ENCODE data around the gene CCDC110.

GRCh38 chr4:185472103-185472542 lies 590 bp upstream of the CCDC110 start:
- TF ChIP-seq CTCF (IDR thresholded peaks at IDR 0.05; ENCODE audit: poor library complexity, severe bottlenecking), result no peak
- TF ChIP-seq MXI1 (conservative IDR thresholded peaks at IDR 0.05; ENCODE audit: poor library complexity, severe bottlenecking), result no peak
